ENCODE data around the gene MVB12A.

The MVB12A gene

GRCh38 chr19:17394891-17395415 lies 24.9 kb upstream of the MVB12A start:
- no peak overlapping the region for H3K4me3 ChIP-seq (ENCODE audit: low read depth, low read length)
- TF ChIP-seq CTCF (IDR thresholded peaks at IDR 0.05; ENCODE audit: low read depth, low read length), result peak; percentile 44

- no peak for TF ChIP-seq CTCF (IDR thresholded peaks at IDR 0.05; ENCODE audit: low read depth, low read length)
- H3K4me3 ChIP-seq (ENCODE audit: low read depth, low read length), result no peak overlapping the region
These were observed 20.8 kb upstream of the MVB12A start for GRCh38 chr19:17398902-17399527.

GRCh38 chr19:17401628-17402027 lies 18.2 kb upstream of the MVB12A start:
- no peak overlapping the region for H3K4me3 ChIP-seq (ENCODE audit: low read depth, low read length)
- TF ChIP-seq CTCF (IDR thresholded peaks at IDR 0.05; ENCODE audit: low read depth, low read length), result no peak

- no peak overlapping the region for H3K4me3 ChIP-seq (ENCODE audit: low read depth, low read length)
- TF ChIP-seq CTCF (IDR thresholded peaks at IDR 0.05; ENCODE audit: low read depth, low read length), result no peak
These were observed 16.6 kb upstream of the MVB12A start for GRCh38 chr19:17402982-17403855.

- TF ChIP-seq CTCF (IDR thresholded peaks at IDR 0.05; ENCODE audit: low read depth, low read length), result no peak
- no peak overlapping the region for H3K4me3 ChIP-seq (ENCODE audit: low read depth, low read length)
These were observed 15.8 kb upstream of the MVB12A start for GRCh38 chr19:17404015-17404414.

- H3K4me3 ChIP-seq (ENCODE audit: low read depth, low read length), result no peak overlapping the region
- TF ChIP-seq CTCF (IDR thresholded peaks at IDR 0.05; ENCODE audit: low read depth, low read length), result no peak
These were observed 15.1 kb upstream of the MVB12A start for GRCh38 chr19:17404621-17405249.
